ENCODE data around the gene RIPPLY3. TPM values are rescaled to one million over a fixed set of nuclear protein-coding genes. Genes with fewer than 3 reads are reported as not detected.

Gene RIPPLY3
- total and polyA plus RNA-seq, 2 experiments from 2014 or later: 2.5 to 2.8 TPM

DNA sequence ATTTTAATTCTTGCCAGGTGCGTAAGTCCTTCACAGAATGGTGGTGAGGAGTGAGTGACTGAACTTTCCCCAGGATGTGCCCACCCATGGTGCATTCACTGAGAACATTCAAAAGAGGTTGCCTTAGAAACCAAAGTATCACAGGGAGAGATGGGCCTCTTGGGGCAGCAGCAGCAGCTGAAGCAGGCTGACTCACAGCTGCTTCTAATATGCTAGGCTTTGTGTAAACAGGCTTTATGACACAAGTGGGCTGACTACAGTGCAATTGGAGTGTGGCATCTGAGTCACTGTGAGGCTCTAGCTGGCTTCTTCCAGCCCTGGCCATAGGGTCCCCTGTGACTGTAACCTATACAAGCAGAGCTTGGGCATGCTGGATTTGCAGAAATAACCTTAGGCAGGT, 53.8 kb downstream of the RIPPLY3 start (continued):
- TF ChIP-seq, protein P1, sequence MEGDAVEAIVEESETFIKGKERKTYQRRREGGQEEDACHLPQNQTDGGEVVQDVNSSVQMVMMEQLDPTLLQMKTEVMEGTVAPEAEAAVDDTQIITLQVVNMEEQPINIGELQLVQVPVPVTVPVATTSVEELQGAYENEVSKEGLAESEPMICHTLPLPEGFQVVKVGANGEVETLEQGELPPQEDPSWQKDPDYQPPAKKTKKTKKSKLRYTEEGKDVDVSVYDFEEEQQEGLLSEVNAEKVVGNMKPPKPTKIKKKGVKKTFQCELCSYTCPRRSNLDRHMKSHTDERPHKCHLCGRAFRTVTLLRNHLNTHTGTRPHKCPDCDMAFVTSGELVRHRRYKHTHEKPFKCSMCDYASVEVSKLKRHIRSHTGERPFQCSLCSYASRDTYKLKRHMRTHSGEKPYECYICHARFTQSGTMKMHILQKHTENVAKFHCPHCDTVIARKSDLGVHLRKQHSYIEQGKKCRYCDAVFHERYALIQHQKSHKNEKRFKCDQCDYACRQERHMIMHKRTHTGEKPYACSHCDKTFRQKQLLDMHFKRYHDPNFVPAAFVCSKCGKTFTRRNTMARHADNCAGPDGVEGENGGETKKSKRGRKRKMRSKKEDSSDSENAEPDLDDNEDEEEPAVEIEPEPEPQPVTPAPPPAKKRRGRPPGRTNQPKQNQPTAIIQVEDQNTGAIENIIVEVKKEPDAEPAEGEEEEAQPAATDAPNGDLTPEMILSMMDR (conservative IDR thresholded peaks at IDR 0.05; ENCODE audit: low read depth in 2 of 2): no peak

DNA sequence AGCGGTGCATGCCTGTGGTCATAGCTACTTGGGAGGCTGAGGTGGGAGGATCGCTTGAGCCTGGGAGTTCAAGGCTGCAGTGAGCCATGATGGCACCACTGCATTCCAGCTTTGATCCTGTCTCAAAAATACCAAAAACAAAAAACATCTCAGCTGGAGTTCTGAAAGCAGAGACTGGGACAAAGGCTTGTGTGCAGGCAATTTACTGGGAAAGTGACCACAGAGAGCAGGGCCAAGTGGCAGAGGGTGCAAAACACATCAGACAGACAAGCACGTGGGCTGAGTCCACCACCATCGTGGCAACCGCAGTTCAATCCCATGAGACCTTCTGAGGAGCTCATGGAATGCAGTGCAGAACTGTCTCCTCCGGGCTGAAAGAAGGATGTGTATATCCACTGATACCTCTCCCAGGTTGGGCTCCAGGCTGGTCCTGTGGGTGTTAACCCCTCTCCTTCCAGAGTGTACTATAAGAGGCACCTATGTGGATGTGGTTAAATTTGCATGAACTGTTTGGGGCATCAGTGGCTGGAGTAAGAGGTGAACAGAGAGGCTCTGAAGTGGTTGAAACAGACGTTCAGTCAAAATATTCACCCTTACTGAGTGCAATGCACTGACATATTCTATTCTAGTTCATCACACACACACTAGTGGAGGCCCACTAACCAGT, 55.6 kb downstream of the RIPPLY3 start:
- peaks cover 29% of the 10 kb centered on the region for H3K4me1 ChIP-seq (ENCODE audit: insufficient read depth)
- H3K9me2 ChIP-seq (ENCODE audit: insufficient read depth): no peaks in the 10 kb centered on the region
- H3K36me3 ChIP-seq (ENCODE audit: insufficient read depth): no peaks in the 10 kb centered on the region
- TF ChIP-seq STAT1 (IDR thresholded peaks at IDR 0.05; ENCODE audit: unreplicated experiment): no peak
- TF ChIP-seq ZNF114 (CRISPR knock-in tag; IDR thresholded peaks at IDR 0.05): no peak
- TF ChIP-seq ZNF331 (CRISPR knock-in tag; IDR thresholded peaks at IDR 0.05; ENCODE audit: low read depth): no peak
- no peak for TF ChIP-seq CREB1 (CRISPR knock-in tag; IDR thresholded peaks at IDR 0.05; ENCODE audit: low read depth)
- TF ChIP-seq, protein P2, sequence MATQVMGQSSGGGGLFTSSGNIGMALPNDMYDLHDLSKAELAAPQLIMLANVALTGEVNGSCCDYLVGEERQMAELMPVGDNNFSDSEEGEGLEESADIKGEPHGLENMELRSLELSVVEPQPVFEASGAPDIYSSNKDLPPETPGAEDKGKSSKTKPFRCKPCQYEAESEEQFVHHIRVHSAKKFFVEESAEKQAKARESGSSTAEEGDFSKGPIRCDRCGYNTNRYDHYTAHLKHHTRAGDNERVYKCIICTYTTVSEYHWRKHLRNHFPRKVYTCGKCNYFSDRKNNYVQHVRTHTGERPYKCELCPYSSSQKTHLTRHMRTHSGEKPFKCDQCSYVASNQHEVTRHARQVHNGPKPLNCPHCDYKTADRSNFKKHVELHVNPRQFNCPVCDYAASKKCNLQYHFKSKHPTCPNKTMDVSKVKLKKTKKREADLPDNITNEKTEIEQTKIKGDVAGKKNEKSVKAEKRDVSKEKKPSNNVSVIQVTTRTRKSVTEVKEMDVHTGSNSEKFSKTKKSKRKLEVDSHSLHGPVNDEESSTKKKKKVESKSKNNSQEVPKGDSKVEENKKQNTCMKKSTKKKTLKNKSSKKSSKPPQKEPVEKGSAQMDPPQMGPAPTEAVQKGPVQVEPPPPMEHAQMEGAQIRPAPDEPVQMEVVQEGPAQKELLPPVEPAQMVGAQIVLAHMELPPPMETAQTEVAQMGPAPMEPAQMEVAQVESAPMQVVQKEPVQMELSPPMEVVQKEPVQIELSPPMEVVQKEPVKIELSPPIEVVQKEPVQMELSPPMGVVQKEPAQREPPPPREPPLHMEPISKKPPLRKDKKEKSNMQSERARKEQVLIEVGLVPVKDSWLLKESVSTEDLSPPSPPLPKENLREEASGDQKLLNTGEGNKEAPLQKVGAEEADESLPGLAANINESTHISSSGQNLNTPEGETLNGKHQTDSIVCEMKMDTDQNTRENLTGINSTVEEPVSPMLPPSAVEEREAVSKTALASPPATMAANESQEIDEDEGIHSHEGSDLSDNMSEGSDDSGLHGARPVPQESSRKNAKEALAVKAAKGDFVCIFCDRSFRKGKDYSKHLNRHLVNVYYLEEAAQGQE (IDR thresholded peaks at IDR 0.05; ENCODE audit: unreplicated experiment): no peak
- TF ChIP-seq EZH2phosphoT487 (IDR thresholded peaks at IDR 0.05; ENCODE audit: unreplicated experiment): no peak
- TF ChIP-seq POLR2AphosphoS5 (IDR thresholded peaks at IDR 0.05; ENCODE audit: low read depth): no peak
- no peak for TF ChIP-seq NANOG (IDR thresholded peaks at IDR 0.05; ENCODE audit: borderline replicate concordance)
- TF ChIP-seq, protein P1 (conservative IDR thresholded peaks at IDR 0.05; ENCODE audit: low read depth in 2 of 2): no peak
- no peak for TF ChIP-seq JUNB (IDR thresholded peaks at IDR 0.05; ENCODE audit: unreplicated experiment)
- no peak overlapping the region for H3K4me3 ChIP-seq
- no peaks in the 10 kb centered on the region for H4K20me1 ChIP-seq (replicated peaks; ENCODE audit: insufficient read depth)
- no peak overlapping the region for H2AFZ ChIP-seq
- Mint-ChIP-seq H3K4me3 (no peak overlapping the region), H3K27ac (no peak overlapping the region), H3K27me3 (ENCODE audit: insufficient read depth, low read depth, poor library complexity) (peaks cover 6% of the 10 kb centered on the region), H3K36me3 (ENCODE audit: low read depth) (peaks cover 5% of the 10 kb centered on the region; the same call in 2 of the 3 replicates), H3K9me3 (peaks cover 1% of the 10 kb centered on the region; the same call in 1 of the 3 replicates), H3K4me1 (peaks cover 32% of the 10 kb centered on the region)
- DNase-seq (ENCODE audit: low spot score) (no peak), ATAC-seq (no peak)
- H3K27ac ChIP-seq (ENCODE audit: low read depth): no peak overlapping the region
- H3F3A ChIP-seq (replicated peaks; ENCODE audit: low read depth): 0 out of 2 replicates have a peak, but pooled peaks cover 3% of the 10 kb centered on the region
- H3K79me2 ChIP-seq (replicated peaks; ENCODE audit: insufficient read depth): no peaks in the 10 kb centered on the region
- no peaks in the 10 kb centered on the region for H3K27me3 ChIP-seq (ENCODE audit: insufficient read depth)
- no peak overlapping the region for H3K4me2 ChIP-seq

All from GM23338 (cell line).